Endothelial cell of umbilical vein (primary cell): ENCODE results near the gene SPRR2A. TPM values are rescaled to one million over a fixed set of nuclear protein-coding genes. Genes with fewer than 3 reads are reported as not detected.

Experiments
- BruUV-seq: library from RNA; stranded (reverse); fragments of 400-500 nt; replicated peaks from 2 replicates; lab custom pipeline; 2021; lab: Mats Ljungman, UMichigan
- CTCF ChIA-PET: fragments of 300-600, 350-600 bp; sonication (Branson Sonifier 250); formaldehyde crosslinking; loops from one replicate; lab custom pipeline; 2021; ENCODE audit warnings: antibody characterized with exemption, inconsistent platforms; lab: Charles Lee
- POLR2A ChIA-PET: fragments of 300-600, 350-600 bp; sonication (Branson Sonifier 250); formaldehyde crosslinking; loops from one replicate; lab custom pipeline; 2021; ENCODE audit warnings: antibody characterized with exemption, inconsistent platforms; lab: Charles Lee
- DNase-seq: peaks from one replicate; pipeline ENCODE4 v3.0.0-alpha.2; 2011; ENCODE audit warnings: low read depth, low spot score
- FAIRE-seq: peaks from 2 replicates; lab custom pipeline; 2011; peaks lifted over from hg19 to GRCh38; lab: Jason Lieb, UNC
- H2AFZ ChIP-seq: 2 replicates; pipeline ENCODE4 v1.6.0; 2012; ENCODE audit warnings: low read depth, low read length, control low read depth, inconsistent platforms
- H3K27ac ChIP-seq: 2 replicates; pipeline ENCODE4 v1.5.1; 2011; ENCODE audit warnings: low read depth, mild to moderate bottlenecking, control low read depth, low read length, moderate library complexity; ENCODE audit not compliant: insufficient read depth
- H3K27me3 ChIP-seq, 2 experiments: 2 replicates each; pipeline versions ENCODE4 v1.6.0 to v1.6.1; 2011; ENCODE audit warnings: low read length in 2 of 2, mixed read lengths in 1 of 2; ENCODE audit not compliant: control insufficient read depth in 2 of 2, insufficient read depth in 2 of 2
- H3K36me3 ChIP-seq, 2 experiments: 2 replicates in 1 of 2; 3 replicates in 1 of 2; pipeline ENCODE4 v1.5.1; 2011; ENCODE audit warnings: low read length in 2 of 2, mild to moderate bottlenecking in 1 of 2, moderate library complexity in 1 of 2; ENCODE audit not compliant: control insufficient read depth in 2 of 2, insufficient read depth in 2 of 2; ENCODE audit errors: extremely low read depth in 1 of 2
- H3K4me1 ChIP-seq: 3 replicates; pipeline ENCODE4 v1.5.1; 2011; ENCODE audit warnings: mild to moderate bottlenecking, low read length; ENCODE audit not compliant: control insufficient read depth, insufficient read depth; ENCODE audit errors: extremely low read depth
- H3K4me2 ChIP-seq: 2 replicates; pipeline ENCODE4 v1.6.1; 2011; ENCODE audit warnings: low read length, control low read depth, mixed read lengths; ENCODE audit not compliant: insufficient read depth
- H3K4me3 ChIP-seq, 3 experiments: fragments of 200-600 bp in 1 of 3; sonication (generic), shearing (Covaris generic) in 1 of 3; replicated peaks in 1 of 3; 2 replicates each; pipeline ENCODE4 v1.5.1; 2011 to 2016; ENCODE audit warnings: control low read depth in 3 of 3, low read length in 3 of 3, mild to moderate bottlenecking in 2 of 3, inconsistent platforms in 1 of 3, low read depth in 1 of 3, moderate library complexity in 1 of 3; ENCODE audit not compliant: insufficient read depth in 1 of 3
- H3K79me2 ChIP-seq: 2 replicates; pipeline ENCODE4 v1.6.0; 2012; ENCODE audit warnings: low read length, inconsistent platforms; ENCODE audit not compliant: control insufficient read depth, insufficient read depth
- H3K9ac ChIP-seq: replicated peaks from 2 replicates; pipeline ENCODE3; 2011; ENCODE audit warnings: low read length, control low read depth; ENCODE audit not compliant: insufficient read depth; ENCODE audit errors: extremely low read depth
- H3K9me1 ChIP-seq: replicated peaks from 3 replicates; pipeline ENCODE4 v1.6.0; 2011; ENCODE audit warnings: mild to moderate bottlenecking, low read length; ENCODE audit not compliant: control insufficient read depth, insufficient read depth; ENCODE audit errors: extremely low read depth
- H3K9me3 ChIP-seq: replicated peaks from 2 replicates; pipeline ENCODE4 v1.5.1; 2012; ENCODE audit warnings: low read length, inconsistent platforms; ENCODE audit not compliant: control insufficient read depth, insufficient read depth
- H4K20me1 ChIP-seq: replicated peaks from 2 replicates; pipeline ENCODE3; 2011; ENCODE audit warnings: mild to moderate bottlenecking, low read length; ENCODE audit not compliant: control insufficient read depth, insufficient read depth; ENCODE audit errors: extremely low read depth
- EZH2 ChIP-seq: IDR thresholded peaks from 2 replicates; pipeline ENCODE4 v1.6.1; 2012; ENCODE audit warnings: borderline replicate concordance, low read depth, mild to moderate bottlenecking, moderate library complexity, low read length, inconsistent platforms; ENCODE audit not compliant: severe bottlenecking
- FOS ChIP-seq: IDR thresholded peaks from 2 replicates; pipeline ENCODE4 v1.6.1; 2011; ENCODE audit warnings: mild to moderate bottlenecking, low read length, moderate library complexity, borderline replicate concordance; ENCODE audit not compliant: insufficient read depth
- GATA2 ChIP-seq: IDR thresholded peaks from 2 replicates; pipeline ENCODE4 v1.7.0; 2011; ENCODE audit warnings: low read depth, mild to moderate bottlenecking, moderate library complexity, mixed read lengths, low read length; ENCODE audit not compliant: insufficient read length, insufficient read depth
- JUN ChIP-seq: IDR thresholded peaks from 2 replicates; pipeline ENCODE4 v1.6.1; 2011; ENCODE audit warnings: borderline replicate concordance, low read depth; ENCODE audit not compliant: insufficient read length, insufficient read depth
- MYC ChIP-seq: IDR thresholded peaks from one replicate; pipeline ENCODE4 v1.6.1; 2011; ENCODE audit warnings: mild to moderate bottlenecking, low read depth, low read length
- POLR2A ChIP-seq: IDR thresholded peaks from 2 replicates; pipeline ENCODE4 v1.6.1; 2012; ENCODE audit warnings: low read depth, mild to moderate bottlenecking, control low read depth, low read length
- POLR2AphosphoS5 ChIP-seq: IDR thresholded peaks from 2 replicates; pipeline ENCODE4 v1.6.1; 2012; ENCODE audit warnings: low read depth, mild to moderate bottlenecking, control low read depth, low read length, moderate library complexity; ENCODE audit not compliant: insufficient read depth
- dilution Hi-C: fragments of 300-500 bp; cut with MboI; formaldehyde crosslinking; loops from one replicate; pipeline ENCODE4 v1.15.0; 2019; ENCODE audit warnings: low sequenced_read_pairs; ENCODE audit not compliant: extremely low pct_ligation_motif_present
- intact Hi-C: fragments of 100-400 bp; cut with micrococcal nuclease; formaldehyde crosslinking; loops from one replicate; pipeline ENCODE4 v1.10.0; 2022
- polyA plus RNA-seq, 4 experiments: library from polyadenylated mRNA; depleted of rRNA in 3 of 4; stranded (reverse) in 3 of 4; unstranded in 1 of 4; fragments of >200 nt; gene quantifications; 2 replicates each; pipeline versions ENCODE4 v1.2.1 to v1.2.3, GENCODE V29; 2011 to 2012; ENCODE audit warnings: missing spikeins in 1 of 4
- total RNA-seq: library from RNA; stranded (reverse); gene quantifications from 2 replicates; pipeline ENCODE4 v1.2.3, GENCODE V29; 2021
- TF ChIP-seq, protein P1 (sequence below): IDR thresholded peaks from 2 replicates; pipeline ENCODE4 v1.6.1; 2011; ENCODE audit not compliant: insufficient read depth, insufficient read length
- TF ChIP-seq, protein P2 (sequence below), 2 donors: IDR thresholded peaks; 1 replicate in 1 of 2; 2 replicates in 1 of 2; pipeline ENCODE4 v1.5.1; 2011; ENCODE audit warnings: low read length in 2 of 2, mild to moderate bottlenecking in 2 of 2, moderate library complexity in 2 of 2, control low read depth in 1 of 2, inconsistent platforms in 1 of 2, low read depth in 1 of 2; ENCODE audit not compliant: insufficient read depth in 1 of 2; ENCODE audit errors: extremely low read depth in 1 of 2

Gene SPRR2A
- total and polyA plus RNA-seq, 2 donors (not counting 3 experiments of a cell fraction or from before 2014, with no cell fraction given), result not detected

DNA sequence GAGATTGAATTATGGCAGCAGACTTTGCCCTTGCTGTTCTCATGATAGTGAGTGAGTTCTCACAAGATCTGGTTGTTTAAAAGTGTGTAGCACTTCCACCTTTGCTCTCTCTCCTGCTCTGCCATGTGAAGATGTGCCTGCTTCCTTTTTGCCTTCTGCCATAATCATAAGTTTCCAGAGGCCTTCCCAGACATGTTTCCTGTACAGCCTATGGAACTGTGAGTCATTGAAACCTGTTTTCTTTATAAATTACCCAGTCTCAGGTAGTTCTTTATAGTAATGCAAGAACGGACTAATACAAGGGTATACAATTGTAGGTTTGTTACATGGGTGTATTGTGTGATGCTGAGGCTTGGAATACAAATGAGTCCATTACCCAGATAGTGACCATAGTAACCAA lies 22.1 kb downstream of the SPRR2A start:
- DNase-seq (no peak), FAIRE-seq (no peak)
- TF ChIP-seq, protein P1, sequence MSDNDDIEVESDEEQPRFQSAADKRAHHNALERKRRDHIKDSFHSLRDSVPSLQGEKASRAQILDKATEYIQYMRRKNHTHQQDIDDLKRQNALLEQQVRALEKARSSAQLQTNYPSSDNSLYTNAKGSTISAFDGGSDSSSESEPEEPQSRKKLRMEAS, result no peak
- TF ChIP-seq POLR2AphosphoS5 (no peak), GATA2 (no peak), FOS (no peak), MYC (no peak), EZH2 (no peak), JUN (no peak), POLR2A (no peak)
- TF ChIP-seq, protein P2, sequence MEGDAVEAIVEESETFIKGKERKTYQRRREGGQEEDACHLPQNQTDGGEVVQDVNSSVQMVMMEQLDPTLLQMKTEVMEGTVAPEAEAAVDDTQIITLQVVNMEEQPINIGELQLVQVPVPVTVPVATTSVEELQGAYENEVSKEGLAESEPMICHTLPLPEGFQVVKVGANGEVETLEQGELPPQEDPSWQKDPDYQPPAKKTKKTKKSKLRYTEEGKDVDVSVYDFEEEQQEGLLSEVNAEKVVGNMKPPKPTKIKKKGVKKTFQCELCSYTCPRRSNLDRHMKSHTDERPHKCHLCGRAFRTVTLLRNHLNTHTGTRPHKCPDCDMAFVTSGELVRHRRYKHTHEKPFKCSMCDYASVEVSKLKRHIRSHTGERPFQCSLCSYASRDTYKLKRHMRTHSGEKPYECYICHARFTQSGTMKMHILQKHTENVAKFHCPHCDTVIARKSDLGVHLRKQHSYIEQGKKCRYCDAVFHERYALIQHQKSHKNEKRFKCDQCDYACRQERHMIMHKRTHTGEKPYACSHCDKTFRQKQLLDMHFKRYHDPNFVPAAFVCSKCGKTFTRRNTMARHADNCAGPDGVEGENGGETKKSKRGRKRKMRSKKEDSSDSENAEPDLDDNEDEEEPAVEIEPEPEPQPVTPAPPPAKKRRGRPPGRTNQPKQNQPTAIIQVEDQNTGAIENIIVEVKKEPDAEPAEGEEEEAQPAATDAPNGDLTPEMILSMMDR (IDR thresholded peaks at IDR 0.05; ENCODE audit: extremely low read depth in 1 of 2, insufficient read depth in 1 of 2, low read depth in 1 of 2, low read length in 2 of 2), result no peak
- Histone ChIP-seq H3K4me2 (no peak overlapping the region), H3K36me3 (no peaks in the 10 kb centered on the region), H4K20me1 (no peaks in the 10 kb centered on the region), H3K9me3 (no peaks in the 10 kb centered on the region), H3K9ac (no peak overlapping the region), H3K9me1 (no peaks in the 10 kb centered on the region), H2AFZ (no peak overlapping the region), H3K27ac (no peak overlapping the region), H3K4me3 (no peak overlapping the region), H3K79me2 (no peaks in the 10 kb centered on the region), H3K27me3 (no peaks in the 10 kb centered on the region), H3K4me1 (no peaks in the 10 kb centered on the region)
- intact Hi-C loops (no loop called here), dilution Hi-C loops (no loop called here)
- no TSS peak for BruUV-seq
- ChIA-PET POLR2A (no interaction called here), CTCF (no interaction called here)
